Stimulated activated CD8-positive, alpha-beta memory T cell treated with anti-CD3 and anti-CD28 coated beads, Interleukin-12 subunit alpha, Interleukin-12 subunit beta, amount 100 ng/mL, for 24 hours (primary cell): ENCODE measurements around the gene CHCHD1.
"Not testable (repeated sequence)": the region's sequence is repeated elsewhere in the genome, so short reads cannot be mapped to it uniquely, and the experiment has no call there.

Experiments
- DNase-seq: peaks from one replicate; pipeline ENCODE4 v3.0.0-alpha.2; 2020; ENCODE audit errors: extremely low read depth

The CHCHD1 gene

GRCh38 chr10:73768881-73769280, 13.0 kb upstream of the CHCHD1 start:
- DNase-seq: no peak

- DNase-seq: no peak
Observed at GRCh38 chr10:73769396-73769795, 12.5 kb upstream of the CHCHD1 start.

- DNase-seq: peak; percentile 49
Observed at GRCh38 chr10:73771722-73772280, 10.0 kb upstream of the CHCHD1 start.

GRCh38 chr10:73772281-73773151, 9.3 kb upstream of the CHCHD1 start:
- peak; percentile 48 for DNase-seq

- DNase-seq: no peak
Observed at GRCh38 chr10:73773152-73773879, 8.5 kb upstream of the CHCHD1 start.

GRCh38 chr10:73774637-73775036, 7.2 kb upstream of the CHCHD1 start:
- DNase-seq: no peak

- no peak for DNase-seq
Observed at GRCh38 chr10:73779018-73779417, 2.8 kb upstream of the CHCHD1 start.

GRCh38 chr10:73779539-73780197, 2.2 kb upstream of the CHCHD1 start:
- DNase-seq: no peak

GRCh38 chr10:73780301-73780700, 1.5 kb upstream of the CHCHD1 start:
- DNase-seq: no peak

GRCh38 chr10:73780966-73781365, 882 bp upstream of the CHCHD1 start:
- no peak for DNase-seq

GRCh38 chr10:73781548-73781878, 335 bp upstream of the CHCHD1 start:
- DNase-seq: no peak

- DNase-seq: no peak
Observed at GRCh38 chr10:73782749-73783085, 869 bp downstream of the CHCHD1 start.

GRCh38 chr10:73785211-73785720, 3.4 kb downstream of the CHCHD1 start, which contains the start of gene ZSWIM8:
Gene ZSWIM8 (plus strand): TSS chr10:73785606. CDS start chr10:73785879, 273 bp downstream.
- DNase-seq: peak; percentile 58

- DNase-seq: no peak
Observed at GRCh38 chr10:73785721-73786511, 4.1 kb downstream of the CHCHD1 start.

- no peak for DNase-seq
Observed at GRCh38 chr10:73786512-73786885, 4.7 kb downstream of the CHCHD1 start.

GRCh38 chr10:73787031-73787800, 5.4 kb downstream of the CHCHD1 start:
- not testable (repeated sequence) for DNase-seq

GRCh38 chr10:73788864-73789658, 7.2 kb downstream of the CHCHD1 start:
- DNase-seq: no peak

- no peak for DNase-seq
Observed at GRCh38 chr10:73789659-73790055, 7.8 kb downstream of the CHCHD1 start.

GRCh38 chr10:73790886-73791625, 9.2 kb downstream of the CHCHD1 start:
- no peak for DNase-seq
